Ovary (tissue), 9 donors: ENCODE results near the gene EXD3. TPM values are rescaled to one million over a fixed set of nuclear protein-coding genes. Genes with fewer than 3 reads are reported as not detected.

Source experiments
- DNase-seq, 5 donors: peaks; one replicate each; pipeline ENCODE4 v3.0.0-alpha.2; 2019 to 2020
- H3K27ac ChIP-seq, 2 donors: fragments of 200-600 bp; one replicate each; pipeline versions ENCODE4 v1.5.1 to v1.8.0; 2019 to 2022
- H3K27me3 ChIP-seq: fragments of 200-600 bp; one replicate; pipeline ENCODE4 v1.8.0; 2022
- H3K36me3 ChIP-seq: fragments of 200-600 bp; sonication (generic); one replicate; pipeline ENCODE4 v1.5.1; 2019
- H3K4me1 ChIP-seq: one replicate; pipeline ENCODE4 v1.8.1; 2013; ENCODE audit warnings: mild to moderate bottlenecking, moderate library complexity; ENCODE audit not compliant: insufficient read depth
- H3K4me3 ChIP-seq: fragments of 200-600 bp; sonication (generic); one replicate; pipeline ENCODE4 v1.5.1; 2017
- H3K9me3 ChIP-seq, 2 donors: fragments of 200-600 bp in 1 of 2; sonication (generic) in 1 of 2; one replicate each; pipeline versions ENCODE4 v1.5.1 to v1.8.1; 2013 to 2019; ENCODE audit warnings: mild to moderate bottlenecking in 1 of 2, moderate library complexity in 1 of 2
- EP300 ChIP-seq: sonication (generic); formaldehyde crosslinking; IDR thresholded peaks from one replicate; pipeline ENCODE4 v1.6.1; 2017; ENCODE audit warnings: antibody characterized with exemption
- POLR2A ChIP-seq: fragments of 450-650 bp; IDR thresholded peaks from one replicate; pipeline ENCODE4 v1.6.1; 2017; ENCODE audit warnings: antibody characterized with exemption, mild to moderate bottlenecking, moderate library complexity
- WGBS, 3 donors: extraction: QIAGEN DNeasy Blood & Tissue Kit in 1 of 3; methylation state at CpG; one replicate each; pipeline versions ENCODE4 v1.1.5 to v1.1.7; 2013 to 2017; 5-methylcytosine and 5-hydroxymethylcytosine counted together
- intact Hi-C, 4 donors: fragments of 100-400 bp; cut with DNase I; formaldehyde crosslinking; loops; one replicate each; pipeline versions ENCODE4 v1.11.0 to v1.15.1; 2022 to 2023
- polyA plus RNA-seq, 2 donors: library from polyadenylated mRNA; stranded (reverse); fragments of 200-250 nt in 1 of 2; fragments of 350-450 nt in 1 of 2; fragmentation: Illumina TruSeq in 1 of 2; extraction: RNeasy Lipid Tissue Mini Kit (QIAGEN cat#74804) in 1 of 2; gene quantifications; one replicate each; pipeline ENCODE4 v1.2.3, GENCODE V29; 2013 to 2014
- total RNA-seq, 7 donors: library from RNA; depleted of rRNA in 2 of 7; stranded (reverse); fragments of >200 nt in 2 of 7; fragmentation: NEBNext Ultra II Directional in 3 of 7; extraction: Animal tissue kit (Norgen Biotek cat#: 25700) in 3 of 7; gene quantifications; one replicate each; pipeline versions ENCODE4 v1.1.0 to v1.2.4, GENCODE V29; 2016 to 2023
- TF ChIP-seq, protein P1 (sequence below), 3 donors: fragments of 450-650 bp in 2 of 3; fragments of 200-600 bp in 1 of 3; IDR thresholded peaks; one replicate each; pipeline versions ENCODE4 v1.5.1 to v1.8.0; 2016 to 2022; ENCODE audit warnings: antibody characterized with exemption in 3 of 3, mild to moderate bottlenecking in 1 of 3
- donor health status: DM: no; HTN: no; CAD: no; lungs with moderate emphysema.
- donor health status: DM: no; HTN: no; CAD: no.
- donor health status: Bipolar disorder and iron deficiency.
- donor health status: DM: yes; HTN: yes; CAD: no.
- donor health status: DM: no; HTN: no; CAD: no.
- donor health status: DM: yes; HTN: yes; CAD: no.

EXD3 gene
- total and polyA plus RNA-seq, 9 donors: 1.0 to 30.6 (median 23.4) TPM

DNA sequence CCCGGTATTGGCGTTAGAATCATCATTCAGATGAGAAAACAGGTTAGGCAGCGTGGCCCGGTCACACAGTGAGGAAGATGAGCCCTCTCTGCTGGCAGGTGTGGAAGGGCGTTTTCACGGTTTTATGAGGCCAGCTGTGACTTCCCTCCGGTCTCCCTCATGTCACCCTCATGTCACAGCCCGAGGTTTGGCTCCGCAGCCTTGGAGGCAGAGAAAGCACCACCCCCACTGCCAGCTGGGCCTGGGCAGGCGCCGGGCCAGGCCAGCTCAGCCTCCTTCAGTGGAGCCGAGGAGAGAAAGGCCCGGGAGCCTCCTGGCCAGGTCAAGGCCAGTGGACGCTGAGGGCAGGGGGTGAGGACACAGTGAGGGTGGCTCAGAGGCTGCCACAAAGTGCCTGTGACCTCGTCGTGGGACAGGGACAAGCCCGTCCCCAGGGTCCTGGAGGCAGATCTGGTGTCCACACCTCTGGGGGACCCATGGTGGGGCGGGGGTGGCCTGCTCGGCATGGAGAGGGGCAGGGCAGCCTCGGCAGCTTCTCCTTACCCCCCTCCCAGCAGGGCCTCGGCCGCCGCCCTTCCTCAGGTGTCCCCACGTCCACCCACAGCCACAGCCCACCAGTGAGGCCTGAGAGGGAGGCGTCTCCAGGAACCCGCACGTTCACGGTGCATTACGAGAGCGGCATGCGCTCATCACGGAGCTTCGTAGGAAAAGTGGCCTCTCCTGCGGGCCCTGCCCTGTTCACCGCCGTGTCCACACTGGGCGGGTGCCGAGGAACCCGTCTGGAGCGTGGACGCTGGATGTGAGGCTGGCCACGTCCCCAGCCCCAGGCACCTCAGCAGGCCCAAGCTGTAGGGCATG is 32.2 kb downstream of the EXD3 start:
- intact Hi-C loops: no loop called here
- Histone ChIP-seq H3K4me1 (no peaks in the 10 kb centered on the region), H3K27me3 (no peaks in the 10 kb centered on the region), H3K36me3 (no peaks in the 10 kb centered on the region), H3K4me3 (no peak overlapping the region), H3K9me3 (no peaks in the 10 kb centered on the region), H3K27ac (no peak overlapping the region)
- TF ChIP-seq, protein P1, sequence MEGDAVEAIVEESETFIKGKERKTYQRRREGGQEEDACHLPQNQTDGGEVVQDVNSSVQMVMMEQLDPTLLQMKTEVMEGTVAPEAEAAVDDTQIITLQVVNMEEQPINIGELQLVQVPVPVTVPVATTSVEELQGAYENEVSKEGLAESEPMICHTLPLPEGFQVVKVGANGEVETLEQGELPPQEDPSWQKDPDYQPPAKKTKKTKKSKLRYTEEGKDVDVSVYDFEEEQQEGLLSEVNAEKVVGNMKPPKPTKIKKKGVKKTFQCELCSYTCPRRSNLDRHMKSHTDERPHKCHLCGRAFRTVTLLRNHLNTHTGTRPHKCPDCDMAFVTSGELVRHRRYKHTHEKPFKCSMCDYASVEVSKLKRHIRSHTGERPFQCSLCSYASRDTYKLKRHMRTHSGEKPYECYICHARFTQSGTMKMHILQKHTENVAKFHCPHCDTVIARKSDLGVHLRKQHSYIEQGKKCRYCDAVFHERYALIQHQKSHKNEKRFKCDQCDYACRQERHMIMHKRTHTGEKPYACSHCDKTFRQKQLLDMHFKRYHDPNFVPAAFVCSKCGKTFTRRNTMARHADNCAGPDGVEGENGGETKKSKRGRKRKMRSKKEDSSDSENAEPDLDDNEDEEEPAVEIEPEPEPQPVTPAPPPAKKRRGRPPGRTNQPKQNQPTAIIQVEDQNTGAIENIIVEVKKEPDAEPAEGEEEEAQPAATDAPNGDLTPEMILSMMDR (IDR thresholded peaks at IDR 0.05): no peak
- TF ChIP-seq EP300 (no peak), POLR2A (no peak)
- 72 to 79% (median 79%) methylated on average over 33 to 42 of the region's 42 CpGs for WGBS, 3 donors
- no peak for DNase-seq

DNA sequence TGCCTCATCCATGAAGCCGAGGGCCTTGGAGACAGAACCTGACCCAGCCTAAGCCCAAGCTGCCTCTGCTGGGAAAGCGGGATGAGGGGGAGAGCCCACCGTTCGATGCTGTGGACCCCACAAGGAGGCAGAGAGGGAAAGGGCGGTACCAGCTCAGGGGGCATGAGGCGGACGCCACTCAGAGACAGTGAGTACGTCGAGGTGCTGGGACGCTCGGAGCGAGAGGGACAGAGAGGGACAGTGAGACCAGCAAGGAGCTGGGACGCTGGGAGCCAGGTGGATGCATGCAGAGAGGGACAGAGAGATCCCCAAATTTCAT is 33.6 kb downstream of the EXD3 start:
- H3K4me1 ChIP-seq: no peaks in the 10 kb centered on the region
- H3K36me3 ChIP-seq: no peaks in the 10 kb centered on the region
- intact Hi-C loops: loop anchor here in 1 of 4 donors (5.0 kb wide), 1 partner anchor 617 kb away; no protein-coding TSS in a partner anchor
- H3K4me3 ChIP-seq: no peak overlapping the region
- TF ChIP-seq EP300 (no peak), POLR2A (no peak)
- TF ChIP-seq, protein P1 (IDR thresholded peaks at IDR 0.05): no peak
- H3K27me3 ChIP-seq: no peaks in the 10 kb centered on the region
- DNase-seq: peak in 1 of 5 donors; percentile 22
- no peaks in the 10 kb centered on the region for H3K9me3 ChIP-seq
- 89 to 90% (median 90%) methylated on average over 13 of the region's 13 CpGs for WGBS, 3 donors
- no peak overlapping the region for H3K27ac ChIP-seq

DNA sequence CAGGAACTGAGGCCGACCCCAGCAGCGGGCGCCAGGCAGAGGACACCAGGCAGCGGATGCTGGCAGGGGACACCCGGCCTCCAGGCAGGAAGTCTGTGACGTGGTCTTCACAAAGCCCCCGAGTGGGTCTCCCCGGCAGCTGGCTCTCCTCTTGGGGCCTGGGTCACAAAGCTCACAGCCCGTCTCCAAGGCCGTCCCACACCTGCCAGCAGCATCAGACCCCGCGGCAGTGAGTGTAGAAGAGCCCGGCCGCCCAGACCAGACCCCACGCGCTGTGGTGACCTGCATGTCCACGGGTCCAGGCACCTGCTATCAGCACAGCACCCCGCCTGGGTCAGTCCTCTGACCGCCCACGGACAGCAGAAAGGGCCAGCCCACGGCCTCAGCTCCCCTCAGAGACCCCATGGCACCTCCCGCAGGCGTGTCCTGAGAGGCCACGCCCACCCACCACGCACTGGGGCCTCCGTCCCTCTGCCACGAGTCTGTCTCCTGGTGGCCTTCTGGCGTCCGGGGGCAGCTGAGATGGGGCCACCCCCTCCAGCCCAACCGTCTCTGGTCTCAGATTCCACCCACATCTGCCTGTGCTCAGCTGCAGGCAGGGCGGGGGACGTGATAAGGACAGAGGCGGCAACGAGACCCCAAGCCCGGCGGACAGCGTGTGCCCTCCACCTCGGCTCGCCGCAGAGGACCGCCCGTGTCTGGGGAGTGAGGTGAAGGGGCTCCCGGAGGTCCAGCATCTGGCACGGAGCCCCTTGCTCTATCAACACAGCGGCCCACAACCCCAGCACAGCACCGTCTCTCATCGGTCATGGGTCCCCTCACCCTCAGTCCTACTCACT is 34.2 kb downstream of the EXD3 start:
- H3K9me3 ChIP-seq: no peaks in the 10 kb centered on the region
- intact Hi-C loops: loop anchor here in 1 of 4 donors (5.0 kb wide), 1 partner anchor 617 kb away; no protein-coding TSS in a partner anchor
- H3K4me3 ChIP-seq: no peak overlapping the region
- H3K27me3 ChIP-seq: no peaks in the 10 kb centered on the region
- no peak for TF ChIP-seq EP300
- TF ChIP-seq, protein P1 (IDR thresholded peaks at IDR 0.05): no peak
- no peak for TF ChIP-seq POLR2A
- H3K4me1 ChIP-seq: no peaks in the 10 kb centered on the region
- WGBS, 3 donors: 72 to 89% (median 79%) methylated on average over 24 to 47 of the region's 47 CpGs
- no peaks in the 10 kb centered on the region for H3K36me3 ChIP-seq
- peak in 1 of 5 donors; percentile 20 for DNase-seq
- no peak overlapping the region for H3K27ac ChIP-seq

DNA sequence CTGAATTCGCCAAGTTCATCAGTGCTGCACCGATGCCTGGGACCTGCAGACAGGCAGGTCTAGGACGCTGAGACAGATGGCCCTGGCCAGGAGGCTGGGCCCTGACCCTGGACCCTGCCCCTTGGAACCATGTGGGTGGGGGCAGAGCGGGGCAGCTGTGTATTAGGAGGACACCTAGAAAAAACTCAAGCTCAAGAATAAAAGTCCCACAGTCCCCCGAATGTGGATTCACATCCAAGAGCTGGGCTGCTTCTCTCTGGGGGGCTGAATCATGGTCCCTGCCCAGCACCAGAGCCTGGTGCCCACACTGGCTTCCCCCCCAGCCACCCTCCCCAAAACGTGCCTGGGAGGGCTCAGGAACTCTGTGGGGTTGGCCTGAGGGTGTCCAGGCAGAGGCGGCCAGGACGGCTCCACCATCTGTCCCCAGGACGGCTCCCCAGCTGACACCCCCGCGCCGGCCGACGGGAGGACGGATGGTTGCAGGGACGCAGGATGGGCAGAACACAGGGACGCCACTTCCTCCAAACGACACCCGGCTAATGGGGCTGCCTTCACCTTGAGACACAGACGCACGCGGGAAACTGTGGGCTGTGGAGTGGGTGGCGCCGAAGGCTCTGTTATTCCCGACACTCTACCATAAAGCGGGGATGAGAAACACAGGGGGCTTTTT is 34.9 kb downstream of the EXD3 start:
- H3K4me1 ChIP-seq: no peaks in the 10 kb centered on the region
- H3K36me3 ChIP-seq: no peaks in the 10 kb centered on the region
- no peak for TF ChIP-seq POLR2A
- TF ChIP-seq, protein P1 (IDR thresholded peaks at IDR 0.05): no peak
- TF ChIP-seq EP300: no peak
- 71 to 79% (median 76%) methylated on average over 26 of the region's 26 CpGs for WGBS, 3 donors
- H3K27ac ChIP-seq: no peak overlapping the region
- peak in 1 of 5 donors; percentile 14 for DNase-seq
- no peak overlapping the region for H3K4me3 ChIP-seq
- no peaks in the 10 kb centered on the region for H3K27me3 ChIP-seq
- H3K9me3 ChIP-seq: no peaks in the 10 kb centered on the region
- intact Hi-C loops: loop anchor here in 1 of 4 donors (5.0 kb wide), 1 partner anchor 616 kb away; no protein-coding TSS in a partner anchor
